Hematopoietic multipotent progenitor cell treated with erythropoietin and hydrocortisone succinate and interleukin-3 and kit ligand, for 4 days (in vitro differentiated cells): ENCODE results near the gene ANK3.

Source experiments
- DNase-seq: peaks from one replicate; pipeline ENCODE4 v3.0.0-alpha.2; 2015

ANK3 gene

GRCh38 chr10:60340973-60341372 lies 48.7 kb downstream of the ANK3 start:
- DNase-seq = no peak

GRCh38 chr10:60339757-60340156 lies 49.9 kb downstream of the ANK3 start:
- no peak for DNase-seq

- no peak for DNase-seq
These were observed 50.9 kb downstream of the ANK3 start for GRCh38 chr10:60338786-60339185.

GRCh38 chr10:60338002-60338564 lies 51.6 kb downstream of the ANK3 start:
- no peak for DNase-seq

- no peak for DNase-seq
These were observed 52.6 kb downstream of the ANK3 start for GRCh38 chr10:60336901-60337630.

- no peak for DNase-seq
These were observed 54.0 kb downstream of the ANK3 start for GRCh38 chr10:60335708-60336107.

- DNase-seq = no peak
These were observed 54.7 kb downstream of the ANK3 start for GRCh38 chr10:60334991-60335390.

- DNase-seq = no peak
These were observed 57.3 kb downstream of the ANK3 start for GRCh38 chr10:60332371-60332770.

GRCh38 chr10:60331886-60332285 lies 57.8 kb downstream of the ANK3 start:
- no peak for DNase-seq

- no peak for DNase-seq
These were observed 66.5 kb downstream of the ANK3 start for GRCh38 chr10:60323162-60323561.

GRCh38 chr10:60320666-60321065 lies 69.0 kb downstream of the ANK3 start:
- no peak for DNase-seq

GRCh38 chr10:60316029-60316428 lies 73.6 kb downstream of the ANK3 start:
- DNase-seq = no peak

- no peak for DNase-seq
These were observed 74.4 kb downstream of the ANK3 start for GRCh38 chr10:60315311-60315710.

GRCh38 chr10:60314069-60314940 lies 75.4 kb downstream of the ANK3 start:
- no peak for DNase-seq

- no peak for DNase-seq
These were observed 76.1 kb downstream of the ANK3 start for GRCh38 chr10:60313589-60313952.

GRCh38 chr10:60312818-60313588 lies 76.7 kb downstream of the ANK3 start:
- DNase-seq = no peak

- no peak for DNase-seq
These were observed 77.9 kb downstream of the ANK3 start for GRCh38 chr10:60311821-60312220.

GRCh38 chr10:60310740-60311139 lies 78.9 kb downstream of the ANK3 start:
- no peak for DNase-seq

GRCh38 chr10:60309891-60310290 lies 79.8 kb downstream of the ANK3 start:
- no peak for DNase-seq

- no peak for DNase-seq
These were observed 80.3 kb downstream of the ANK3 start for GRCh38 chr10:60309371-60309770.

- no peak for DNase-seq
These were observed 84.2 kb downstream of the ANK3 start for GRCh38 chr10:60305380-60305892.

GRCh38 chr10:60304829-60305379 lies 84.8 kb downstream of the ANK3 start:
- DNase-seq = no peak

- DNase-seq = no peak
These were observed 85.9 kb downstream of the ANK3 start for GRCh38 chr10:60303778-60304177.
